MG63 (cell line): ENCODE results near the gene PXDN. TPM values are rescaled to one million over a fixed set of nuclear protein-coding genes. Genes with fewer than 3 reads are reported as not detected.
A peak's percentile ranks its signal among the peaks of the same experiment; 100 is the strongest.

Experiments used
- DNase-seq: peaks from one replicate; pipeline ENCODE4 v3.0.0-alpha.2; 2020
- H3K27me3 ChIP-seq: fragments of 250-450 bp; sonication (Bioruptor Pico); 2 replicates; pipeline ENCODE4 v1.5.1; 2020; ENCODE audit warnings: mild to moderate bottlenecking, moderate library complexity
- H3K36me3 ChIP-seq: fragments of 250-450 bp; sonication (Bioruptor Pico); 2 replicates; pipeline ENCODE4 v1.5.1; 2020; ENCODE audit warnings: mild to moderate bottlenecking, moderate library complexity
- H3K4me3 ChIP-seq: fragments of 250-450 bp; sonication (Bioruptor Pico); 2 replicates; pipeline ENCODE4 v1.5.1; 2020; ENCODE audit warnings: mild to moderate bottlenecking, moderate library complexity
- H3K9me3 ChIP-seq: fragments of 250-450 bp; sonication (Bioruptor Pico); 2 replicates; pipeline ENCODE4 v1.5.1; 2020; ENCODE audit warnings: mild to moderate bottlenecking, moderate library complexity
- total RNA-seq: library from RNA; depleted of rRNA; stranded (reverse); fragments of >200 nt; shearing (Covaris generic); gene quantifications from 2 replicates; pipeline ENCODE4 v1.2.3, GENCODE V29; 2014; ENCODE audit warnings: low replicate concordance

Gene PXDN
- total RNA-seq, 1 experiment from 2014 or later: 204 TPM

GRCh38 chr2:1594373-1595171, 149.7 kb downstream of the PXDN start:
- Histone ChIP-seq H3K4me3 (no peak overlapping the region), H3K36me3 (no peaks in the 10 kb centered on the region), H3K27me3 (no peaks in the 10 kb centered on the region), H3K9me3 (no peaks in the 10 kb centered on the region)
- DNase-seq: no peak

GRCh38 chr2:1594123-1594372, 150.3 kb downstream of the PXDN start:
- no peaks in the 10 kb centered on the region for H3K36me3 ChIP-seq
- H3K27me3 ChIP-seq: no peaks in the 10 kb centered on the region
- H3K4me3 ChIP-seq: no peak overlapping the region
- H3K9me3 ChIP-seq: no peaks in the 10 kb centered on the region
- DNase-seq: no peak

GRCh38 chr2:1593371-1594122, 150.8 kb downstream of the PXDN start:
- Histone ChIP-seq H3K36me3 (no peaks in the 10 kb centered on the region), H3K27me3 (no peaks in the 10 kb centered on the region), H3K9me3 (no peaks in the 10 kb centered on the region), H3K4me3 (no peak overlapping the region)
- peak; percentile 89 for DNase-seq

DNA sequence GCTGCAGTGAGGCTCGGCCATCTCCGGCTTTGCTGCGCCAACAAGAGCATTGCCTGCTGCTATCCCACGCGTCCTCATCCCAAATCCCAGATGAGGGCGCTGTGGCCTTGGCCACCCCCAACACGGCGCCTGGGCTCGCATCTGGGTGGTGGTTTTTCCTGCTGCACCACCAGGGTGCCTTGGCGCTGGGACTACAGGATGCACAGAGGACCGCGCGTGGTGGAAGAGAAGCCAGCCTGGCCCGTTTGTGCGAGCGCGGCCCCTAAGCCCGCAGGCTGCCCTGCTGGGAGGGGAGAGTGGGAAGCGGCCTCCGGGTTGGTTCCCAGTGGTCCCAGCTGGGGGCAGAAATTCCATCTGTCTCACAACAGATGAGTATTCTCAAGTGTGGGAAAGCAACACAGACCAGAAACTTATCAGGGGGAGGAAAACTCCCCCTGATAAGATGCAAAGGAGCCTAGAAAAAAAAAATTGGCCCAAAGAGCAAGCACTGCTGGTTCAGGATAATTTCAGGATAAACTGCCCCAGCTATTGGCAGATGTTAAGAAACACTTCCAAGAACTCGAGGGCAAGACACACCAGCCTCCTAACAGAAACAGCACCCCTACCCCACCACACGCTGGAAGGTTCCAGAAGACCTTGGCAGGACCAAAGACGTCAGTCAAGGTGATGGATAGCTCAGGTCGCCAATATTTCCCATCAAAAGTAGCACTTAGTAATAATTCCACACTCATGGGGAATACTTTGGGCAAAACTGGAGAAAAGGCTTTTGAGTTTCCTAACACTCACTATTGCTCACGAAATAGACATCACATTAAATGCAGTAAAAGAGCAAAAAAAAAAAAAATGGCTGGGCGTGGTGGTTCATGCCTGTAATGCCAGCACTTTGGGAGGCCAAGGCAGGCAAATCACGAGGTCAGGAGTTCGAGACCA, 152.1 kb downstream of the PXDN start:
- Histone ChIP-seq H3K36me3 (no peaks in the 10 kb centered on the region), H3K27me3 (no peaks in the 10 kb centered on the region), H3K9me3 (no peaks in the 10 kb centered on the region), H3K4me3 (no peak overlapping the region)
- peak; percentile 72 for DNase-seq

DNA sequence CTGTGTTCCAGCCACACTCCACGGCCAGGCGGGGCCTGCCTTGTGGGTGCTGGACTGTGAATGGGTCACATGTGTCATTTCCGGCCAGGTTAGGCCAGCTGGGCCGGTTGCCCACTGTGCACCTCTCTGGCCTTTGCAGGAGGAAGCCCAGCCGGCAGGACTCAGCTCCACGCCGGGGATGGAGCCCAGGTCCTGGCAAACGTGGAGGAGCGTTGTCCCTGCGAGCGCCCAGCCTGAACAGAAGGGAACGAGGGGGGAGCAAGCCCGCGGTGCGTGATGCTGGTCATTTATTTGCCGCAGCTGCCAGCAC, 152.9 kb downstream of the PXDN start:
- H3K36me3 ChIP-seq: no peaks in the 10 kb centered on the region
- no peak for DNase-seq
- H3K4me3 ChIP-seq: no peak overlapping the region
- H3K9me3 ChIP-seq: no peaks in the 10 kb centered on the region
- H3K27me3 ChIP-seq: no peaks in the 10 kb centered on the region

- no peaks in the 10 kb centered on the region for H3K36me3 ChIP-seq
- peak; percentile 77 for DNase-seq
- no peaks in the 10 kb centered on the region for H3K27me3 ChIP-seq
- no peak overlapping the region for H3K4me3 ChIP-seq
- H3K9me3 ChIP-seq: no peaks in the 10 kb centered on the region
Measured at GRCh38 chr2:1590596-1591460, 153.5 kb downstream of the PXDN start.

GRCh38 chr2:1588978-1589621, 155.2 kb downstream of the PXDN start:
- H3K27me3 ChIP-seq: no peaks in the 10 kb centered on the region
- H3K36me3 ChIP-seq: no peaks in the 10 kb centered on the region
- DNase-seq: no peak
- H3K4me3 ChIP-seq: no peak overlapping the region
- H3K9me3 ChIP-seq: no peaks in the 10 kb centered on the region

DNA sequence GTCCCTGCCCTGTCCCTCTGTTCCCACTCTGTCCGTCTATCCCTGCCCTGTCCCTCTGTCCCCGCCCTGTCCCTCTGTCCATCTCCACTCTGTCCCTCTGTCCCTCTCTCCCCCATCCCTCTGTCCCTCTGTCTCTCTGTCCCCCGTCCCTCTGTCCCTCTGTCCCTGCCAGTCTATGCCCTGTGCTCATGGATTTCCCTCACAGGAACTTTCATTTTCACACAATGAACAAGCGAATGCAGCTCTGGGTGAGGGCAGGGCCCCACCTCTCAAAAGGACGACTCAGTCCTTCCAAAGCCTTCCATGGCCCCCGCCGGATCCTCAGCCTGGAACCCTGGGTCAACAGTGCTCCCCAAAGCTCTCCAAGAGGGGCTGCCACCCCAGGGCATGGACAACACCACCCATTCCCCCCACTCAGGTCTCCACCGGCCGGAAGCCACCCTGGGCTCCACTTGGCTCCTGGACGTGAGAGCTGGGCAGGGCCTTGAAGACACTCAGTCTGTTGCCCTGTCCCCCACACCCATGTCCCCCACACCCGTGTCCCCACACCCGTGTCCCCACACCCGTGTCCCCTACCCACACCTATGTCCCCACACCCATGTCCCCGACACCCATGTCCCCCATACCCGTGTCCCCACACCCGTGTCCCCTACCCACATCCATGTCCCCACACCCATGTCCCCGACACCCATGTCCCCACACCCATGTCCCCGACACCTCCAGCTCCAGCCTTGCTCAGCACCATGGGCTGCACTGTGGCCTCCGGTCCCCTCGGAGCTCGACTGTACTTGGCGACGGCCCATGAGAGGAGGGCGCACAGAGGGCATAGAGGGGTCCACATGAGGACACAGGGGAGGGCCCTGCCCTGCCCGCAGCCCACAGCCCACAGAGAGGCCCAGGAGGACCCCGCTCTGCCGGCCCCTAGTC, 156.0 kb downstream of the PXDN start:
- Histone ChIP-seq H3K9me3 (no peaks in the 10 kb centered on the region), H3K4me3 (no peak overlapping the region), H3K27me3 (no peaks in the 10 kb centered on the region), H3K36me3 (no peaks in the 10 kb centered on the region)
- no peak for DNase-seq

DNA sequence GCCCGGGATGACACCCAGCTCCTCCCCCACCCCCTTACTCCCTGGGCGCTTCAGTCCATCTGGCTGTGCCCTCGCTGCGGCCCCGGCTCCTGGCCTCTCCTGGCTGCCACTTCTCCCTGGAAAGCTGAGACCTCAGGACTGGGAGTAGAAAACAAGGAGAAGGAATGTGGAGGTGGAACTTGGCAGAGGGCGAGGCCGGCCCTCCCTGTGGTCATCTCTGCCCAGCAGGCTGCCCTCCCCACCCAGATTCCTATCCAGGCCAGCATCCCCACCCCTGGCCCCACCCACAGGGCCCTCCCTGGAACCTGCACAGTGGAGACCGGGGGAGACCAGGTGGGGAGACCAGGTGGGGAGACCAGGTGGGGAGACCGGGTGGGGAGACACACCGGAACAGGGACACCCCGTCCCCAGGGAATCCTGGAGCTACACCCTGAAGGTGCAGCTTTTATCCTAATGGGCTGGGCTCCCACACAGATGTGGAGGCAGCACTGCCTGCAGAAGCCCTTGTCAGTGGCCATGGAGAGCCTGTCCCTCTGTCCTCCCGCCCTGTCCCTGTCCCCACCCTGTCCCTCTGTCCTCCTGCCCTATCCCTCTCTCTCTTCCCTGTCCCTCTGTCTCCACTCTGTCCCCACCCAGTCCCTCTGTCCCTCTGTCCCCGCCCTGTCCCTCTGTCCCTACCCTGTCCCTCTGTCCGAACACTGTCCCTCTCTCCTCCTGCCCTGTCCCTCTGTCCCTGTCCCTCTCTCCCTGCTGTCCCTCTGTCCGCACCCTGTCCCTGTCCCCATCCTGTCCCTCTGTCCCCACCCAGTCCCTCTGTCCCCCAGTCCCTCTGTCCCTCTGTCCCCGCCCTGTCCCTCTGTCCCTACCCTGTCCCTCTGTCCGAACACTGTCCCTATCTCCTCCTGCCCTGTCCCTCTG, 157.1 kb downstream of the PXDN start:
- no peak overlapping the region for H3K4me3 ChIP-seq
- no peaks in the 10 kb centered on the region for H3K9me3 ChIP-seq
- H3K36me3 ChIP-seq: no peaks in the 10 kb centered on the region
- H3K27me3 ChIP-seq: no peaks in the 10 kb centered on the region
- DNase-seq: peak; percentile 81

- Histone ChIP-seq H3K4me3 (no peak overlapping the region), H3K27me3 (no peaks in the 10 kb centered on the region), H3K9me3 (no peaks in the 10 kb centered on the region), H3K36me3 (no peaks in the 10 kb centered on the region)
- DNase-seq: no peak
Measured at GRCh38 chr2:1586251-1586922, 157.9 kb downstream of the PXDN start.

DNA sequence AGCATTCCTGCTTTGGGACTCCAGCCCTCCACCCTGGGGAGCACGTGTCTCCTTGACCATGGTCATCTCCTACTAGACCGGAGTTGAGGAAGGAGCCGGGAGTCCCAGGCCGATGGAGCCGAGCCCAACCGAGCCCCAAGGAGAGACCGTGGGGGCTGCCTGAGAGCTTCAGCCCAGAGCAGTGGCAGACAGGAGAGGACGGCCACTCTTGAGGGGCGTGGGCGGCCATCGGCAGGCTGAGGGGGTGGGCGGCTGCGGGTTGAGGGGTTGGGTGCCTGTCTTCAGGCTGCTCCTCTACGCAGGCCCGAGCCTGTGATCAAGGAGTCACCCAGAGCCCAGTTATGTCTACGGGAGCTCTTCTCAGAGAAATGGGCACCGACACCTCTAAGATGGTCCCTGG, 158.7 kb downstream of the PXDN start:
- Histone ChIP-seq H3K36me3 (no peaks in the 10 kb centered on the region), H3K9me3 (no peaks in the 10 kb centered on the region), H3K27me3 (no peaks in the 10 kb centered on the region), H3K4me3 (no peak overlapping the region)
- DNase-seq: no peak

- no peaks in the 10 kb centered on the region for H3K9me3 ChIP-seq
- peak; percentile 64 for DNase-seq
- H3K36me3 ChIP-seq: no peaks in the 10 kb centered on the region
- H3K4me3 ChIP-seq: no peak overlapping the region
- H3K27me3 ChIP-seq: no peaks in the 10 kb centered on the region
Measured at GRCh38 chr2:1584691-1585485, 159.4 kb downstream of the PXDN start.

DNA sequence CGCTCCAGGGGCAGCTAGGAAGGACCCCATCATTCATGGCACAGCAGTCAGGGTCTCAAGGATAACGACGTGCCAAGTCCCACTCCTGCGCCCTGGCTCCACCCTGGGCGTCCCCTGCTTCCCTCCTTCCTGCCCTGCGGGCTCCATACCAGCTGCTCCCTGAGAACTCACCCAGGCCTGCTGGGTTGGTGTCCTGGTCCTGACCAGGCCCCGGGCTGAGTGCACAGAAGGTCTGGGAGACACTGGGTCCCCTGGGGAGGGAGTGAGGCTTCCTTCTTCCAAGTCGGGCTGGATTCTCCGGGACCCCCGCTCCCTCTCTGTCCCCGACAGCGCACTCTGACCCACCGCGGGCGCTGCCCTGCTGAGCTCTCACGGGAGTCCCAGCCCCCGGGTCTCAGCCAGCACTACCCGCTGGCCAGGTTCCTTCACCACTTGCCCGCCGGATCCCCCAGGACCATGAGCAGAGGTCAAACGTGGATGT, 160.2 kb downstream of the PXDN start:
- H3K36me3 ChIP-seq: no peaks in the 10 kb centered on the region

More for the DNA sequence above, 160.2 kb downstream of the PXDN start:
- H3K9me3 ChIP-seq: no peaks in the 10 kb centered on the region
- DNase-seq: no peak
- H3K4me3 ChIP-seq: no peak overlapping the region
- no peaks in the 10 kb centered on the region for H3K27me3 ChIP-seq
